ENCODE results near the gene SLC24A3. TPM values are rescaled to one million over a fixed set of nuclear protein-coding genes. Genes with fewer than 3 reads are reported as not detected.

Gene SLC24A3
- total RNA-seq, 1 experiment from 2014 or later: not detected

- POLR2A ChIA-PET (ENCODE audit: unreplicated experiment): no interaction called here
These were observed 508.5 kb downstream of the SLC24A3 start for GRCh38 chr20:19720991-19721390.

GRCh38 chr20:19723051-19723450 is 510.6 kb downstream of the SLC24A3 start:
- DNase-seq: no peak
- BruUV-seq (replicated peaks): no TSS peak
- H3K79me2 ChIP-seq (ENCODE audit: low read depth): no peaks in the 10 kb centered on the region
- ChIA-PET POLR2A (ENCODE audit: unreplicated experiment) (no interaction called here), CTCF (no interaction called here)
- no peak overlapping the region for H3K4me3 ChIP-seq
- no peak overlapping the region for H3K27ac ChIP-seq
- no peaks in the 10 kb centered on the region for H3K36me3 ChIP-seq (ENCODE audit: low read depth)
- intact Hi-C loops (cut with micrococcal nuclease; ENCODE audit: unreplicated experiment): no loop called here
- H3F3A ChIP-seq (ENCODE audit: insufficient read depth, low read depth): no peaks in the 10 kb centered on the region
- TF ChIP-seq CTCF (conservative IDR thresholded peaks at IDR 0.05) (no peak), EZH2 (IDR thresholded peaks at IDR 0.05; ENCODE audit: low read depth) (no peak)
- no peak overlapping the region for H2AFZ ChIP-seq
- peaks cover 1% of the 10 kb centered on the region; the same call in 1 of the 2 replicates for H3K9me3 ChIP-seq (ENCODE audit: insufficient read depth, low read depth)
- no peaks in the 10 kb centered on the region for H3K4me1 ChIP-seq (replicated peaks; ENCODE audit: insufficient read depth)
- H3K4me2 ChIP-seq: no peak overlapping the region
- no peaks in the 10 kb centered on the region for H3K27me3 ChIP-seq (ENCODE audit: insufficient read depth, low read depth)
- H3K9me2 ChIP-seq (ENCODE audit: insufficient read depth): no peaks in the 10 kb centered on the region
- H4K20me1 ChIP-seq (ENCODE audit: insufficient read depth): no peaks in the 10 kb centered on the region

More at GRCh38 chr20:19720991-19721390, 508.5 kb downstream of the SLC24A3 start:
- H3K36me3 ChIP-seq (ENCODE audit: low read depth): no peaks in the 10 kb centered on the region
- no peak overlapping the region for H3K27ac ChIP-seq
- no peaks in the 10 kb centered on the region for H3F3A ChIP-seq (ENCODE audit: insufficient read depth, low read depth)
- BruUV-seq (replicated peaks): no TSS peak
- TF ChIP-seq EZH2 (IDR thresholded peaks at IDR 0.05; ENCODE audit: low read depth): no peak
- no peak for TF ChIP-seq CTCF (conservative IDR thresholded peaks at IDR 0.05)
- intact Hi-C loops (cut with micrococcal nuclease; ENCODE audit: unreplicated experiment): no loop called here
- CTCF ChIA-PET: no interaction called here
- H3K27me3 ChIP-seq (ENCODE audit: insufficient read depth, low read depth): no peaks in the 10 kb centered on the region
- H3K4me2 ChIP-seq: no peak overlapping the region
- no peak overlapping the region for H3K4me3 ChIP-seq
- H2AFZ ChIP-seq: no peak overlapping the region
- H3K4me1 ChIP-seq (replicated peaks; ENCODE audit: insufficient read depth): no peaks in the 10 kb centered on the region
- no peaks in the 10 kb centered on the region for H3K79me2 ChIP-seq (ENCODE audit: low read depth)
- DNase-seq: no peak
- peaks cover 4% of the 10 kb centered on the region; the same call in 1 of the 2 replicates for H3K9me3 ChIP-seq (ENCODE audit: insufficient read depth, low read depth)
- no peaks in the 10 kb centered on the region for H4K20me1 ChIP-seq (ENCODE audit: insufficient read depth)
- H3K9me2 ChIP-seq (ENCODE audit: insufficient read depth): no peaks in the 10 kb centered on the region

GRCh38 chr20:19723813-19724430 is 511.5 kb downstream of the SLC24A3 start:
- intact Hi-C loops (cut with micrococcal nuclease; ENCODE audit: unreplicated experiment): no loop called here
- H3K4me3 ChIP-seq: no peak overlapping the region
- H3K27ac ChIP-seq: no peak overlapping the region
- ChIA-PET POLR2A (ENCODE audit: unreplicated experiment) (interaction anchor here (0.5 kb wide), 1 partner anchor 19 kb away, joined by 4 read pairs; no protein-coding TSS in a partner anchor), CTCF (no interaction called here)
- no peaks in the 10 kb centered on the region for H3K36me3 ChIP-seq (ENCODE audit: low read depth)
- no peaks in the 10 kb centered on the region for H3F3A ChIP-seq (ENCODE audit: insufficient read depth, low read depth)
- H3K27me3 ChIP-seq (ENCODE audit: insufficient read depth, low read depth): no peaks in the 10 kb centered on the region
- no TSS peak for BruUV-seq (replicated peaks)
- DNase-seq: no peak
- TF ChIP-seq CTCF (conservative IDR thresholded peaks at IDR 0.05) (no peak), EZH2 (IDR thresholded peaks at IDR 0.05; ENCODE audit: low read depth) (no peak)
- H2AFZ ChIP-seq: no peak overlapping the region
- no peaks in the 10 kb centered on the region for H3K9me3 ChIP-seq (ENCODE audit: insufficient read depth, low read depth)
- no peaks in the 10 kb centered on the region for H3K79me2 ChIP-seq (ENCODE audit: low read depth)
- H3K4me1 ChIP-seq (replicated peaks; ENCODE audit: insufficient read depth): no peaks in the 10 kb centered on the region
- no peaks in the 10 kb centered on the region for H3K9me2 ChIP-seq (ENCODE audit: insufficient read depth)
- no peaks in the 10 kb centered on the region for H4K20me1 ChIP-seq (ENCODE audit: insufficient read depth)
- no peak overlapping the region for H3K4me2 ChIP-seq

All from PC-9 (cell line).